Dedifferentiated amniotic fluid mesenchymal stem cell (primary cell): Measurements from ENCODE around the gene VPS37D.
"Not testable (repeated sequence)": the region's sequence is repeated elsewhere in the genome, so short reads cannot be mapped to it uniquely, and the experiment has no call there.

Experiments used
- DNase-seq: peaks from one replicate; pipeline ENCODE4 v3.0.0-alpha.2; 2016; ENCODE audit errors: extremely low spot score

The VPS37D gene

DNA sequence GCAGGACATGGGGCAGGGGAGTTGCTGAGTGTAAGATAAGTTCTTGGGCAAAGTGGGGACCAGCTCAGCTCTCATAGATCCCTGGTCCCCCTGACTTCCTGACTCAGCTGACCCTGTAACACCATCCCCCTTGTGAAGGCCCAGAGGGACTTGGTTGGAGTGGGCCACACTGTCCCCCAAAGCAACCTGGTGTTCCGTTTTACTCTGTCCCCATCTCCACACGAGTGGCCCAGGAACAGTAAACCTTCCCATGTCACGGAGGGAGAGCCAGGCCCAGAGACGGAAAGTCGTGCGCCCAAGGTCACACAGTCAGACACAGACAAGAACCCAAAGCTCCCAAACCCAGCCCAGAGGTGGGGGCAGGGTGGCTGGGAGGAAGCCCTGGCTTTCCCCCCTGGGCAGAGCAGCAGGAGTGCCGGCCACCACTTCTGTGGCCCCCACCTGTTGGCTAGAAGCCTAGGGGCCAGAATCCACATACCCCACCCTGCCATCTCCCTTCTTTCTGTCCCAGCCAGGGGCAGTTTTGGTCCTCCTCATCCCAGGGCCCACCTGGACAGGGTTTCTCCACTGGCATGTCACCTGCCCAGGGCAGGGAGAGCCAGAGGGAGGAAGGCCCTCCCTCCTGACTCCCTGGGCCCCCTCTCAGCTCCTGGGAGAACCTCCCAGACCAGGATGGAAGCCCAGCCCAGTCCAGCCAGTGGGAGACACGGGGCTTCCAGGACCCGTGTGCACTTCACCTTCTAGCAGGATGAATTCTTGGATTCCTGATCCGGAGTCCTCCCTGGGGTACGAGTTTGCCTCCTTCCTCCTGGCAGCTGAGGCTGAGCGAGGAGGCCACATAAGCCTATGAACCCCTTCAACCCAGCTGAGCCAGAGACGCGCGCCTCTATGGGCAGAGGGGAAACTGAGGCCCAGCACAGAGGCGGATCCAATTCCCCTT lies 20.6 kb upstream of the VPS37D start:
- no peak for DNase-seq

GRCh38 chr7:73647725-73648592 lies 19.7 kb upstream of the VPS37D start:
- no peak for DNase-seq

DNA sequence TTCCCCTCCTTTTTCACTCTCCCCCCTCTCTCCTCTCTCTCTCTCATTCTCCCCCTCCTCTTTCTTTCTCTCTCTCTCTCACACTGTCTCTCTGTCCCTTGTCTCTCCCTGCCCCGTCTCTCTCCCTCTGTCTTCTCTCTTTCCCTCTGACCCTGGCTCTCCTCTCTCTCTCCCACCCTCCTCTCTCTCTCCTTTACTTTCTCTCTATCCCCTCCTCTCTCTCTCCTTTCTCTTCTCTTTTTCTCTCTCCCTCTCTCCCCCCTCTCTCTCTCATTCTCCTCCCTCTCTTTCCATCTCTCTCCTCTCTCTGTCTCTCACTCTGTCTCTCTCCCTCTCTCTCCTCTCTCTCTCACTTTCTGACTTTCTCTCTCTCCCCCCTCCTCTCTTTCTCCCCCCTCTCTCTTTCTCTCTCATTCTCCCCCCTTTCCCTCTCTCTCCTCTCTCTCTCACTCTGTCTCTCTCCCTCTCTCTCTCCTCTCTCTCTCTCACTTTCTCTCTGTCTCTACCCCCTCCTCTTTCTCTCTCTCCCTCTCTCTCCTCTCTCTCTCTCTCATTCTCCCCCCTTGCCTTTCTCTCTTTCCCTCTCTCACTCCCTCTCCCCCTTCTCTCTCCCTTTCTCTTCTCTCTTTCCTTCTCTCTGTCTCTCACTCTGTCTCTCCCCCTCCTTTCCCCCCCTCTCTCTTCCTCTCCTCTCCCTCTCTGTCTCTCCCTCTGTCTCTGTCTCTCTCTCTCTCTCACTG lies 18.9 kb upstream of the VPS37D start:
- DNase-seq, result no peak

- DNase-seq, result no peak
Observed at GRCh38 chr7:73649576-73649975, 18.1 kb upstream of the VPS37D start.

DNA sequence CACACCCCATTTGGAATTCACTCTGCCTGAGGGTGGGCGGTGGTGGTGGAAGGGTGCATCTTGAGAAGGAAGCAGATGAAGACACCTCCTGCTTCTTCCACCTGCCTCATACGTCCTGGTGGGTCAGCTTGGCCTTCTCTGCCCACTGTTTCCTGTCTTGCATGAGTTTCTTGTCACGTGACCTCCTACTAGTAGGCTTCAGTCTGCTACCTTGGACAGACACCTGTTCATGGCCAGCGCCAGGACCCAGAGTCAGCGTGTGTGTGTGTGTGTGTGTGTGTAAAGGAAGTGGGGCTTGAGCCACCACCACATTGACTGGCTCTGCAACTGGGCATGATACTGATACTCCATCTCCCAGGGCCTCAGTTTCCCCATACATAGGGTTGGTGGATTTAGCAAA lies 17.1 kb upstream of the VPS37D start:
- no peak for DNase-seq

- DNase-seq, result no peak
Observed at GRCh38 chr7:73652541-73652949, 15.1 kb upstream of the VPS37D start.

DNA sequence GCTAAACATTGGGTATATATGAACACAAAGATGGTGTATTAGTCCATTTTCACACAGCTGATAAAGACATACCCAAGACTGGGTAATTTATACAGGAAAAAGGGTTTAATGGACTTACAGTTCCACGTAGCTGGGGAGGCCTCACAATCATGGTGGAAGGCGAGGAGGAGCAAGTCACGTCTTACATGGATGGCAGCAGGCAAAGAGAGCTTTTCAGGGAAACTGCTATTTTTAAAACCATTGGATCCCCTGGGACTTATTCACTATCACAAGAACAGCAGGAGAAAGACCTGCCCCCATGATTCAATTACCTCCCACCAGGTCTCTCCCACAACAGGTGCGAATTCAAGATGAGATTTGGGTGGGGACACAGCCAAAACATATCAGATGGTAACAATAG lies 12.3 kb upstream of the VPS37D start:
- not testable (repeated sequence) for DNase-seq

DNA sequence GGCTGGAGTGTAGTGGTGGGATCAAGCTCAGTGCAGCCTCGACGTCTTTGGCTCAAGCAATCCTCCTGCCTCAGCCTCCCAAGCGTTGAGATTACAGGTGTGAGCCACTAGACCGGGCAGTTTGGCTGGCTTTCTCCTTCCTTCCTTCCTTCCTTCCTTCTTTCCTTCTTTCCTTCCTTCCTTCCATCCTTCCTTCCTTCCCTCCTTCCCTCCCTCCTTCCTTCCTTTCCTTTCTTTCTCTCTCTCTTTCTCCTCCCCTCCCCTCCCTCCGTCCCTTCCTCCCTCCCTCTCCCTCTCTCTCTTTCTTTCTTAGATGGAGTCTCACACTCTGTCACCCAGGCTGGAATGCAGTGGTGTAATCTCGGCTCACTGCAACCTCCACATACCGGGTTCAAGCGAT lies 7.6 kb upstream of the VPS37D start:
- no peak for DNase-seq

GRCh38 chr7:73660594-73660993 lies 7.0 kb upstream of the VPS37D start:
- DNase-seq, result not testable (repeated sequence)

DNA sequence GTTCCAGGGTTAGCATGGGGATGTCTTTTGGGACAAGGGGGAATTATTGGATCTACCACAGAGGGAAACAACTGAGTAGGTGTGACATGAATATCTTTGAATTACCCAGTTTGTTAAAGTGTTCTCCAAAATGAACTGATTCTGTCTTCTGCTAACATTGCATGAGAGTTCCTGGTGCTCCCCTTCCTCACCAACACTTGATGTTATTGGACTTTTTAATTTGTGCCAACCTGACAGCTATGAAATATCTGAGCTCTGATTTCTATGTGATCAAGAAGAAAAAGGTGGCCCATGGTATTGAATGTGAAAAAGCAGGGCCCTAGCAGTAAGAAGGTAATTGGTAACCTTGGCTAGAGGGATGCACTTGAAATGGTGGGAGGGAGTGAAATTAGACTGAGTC lies 4.6 kb upstream of the VPS37D start:
- no peak for DNase-seq

GRCh38 chr7:73668103-73668885 lies 663 bp downstream of the VPS37D start:
- no peak for DNase-seq

- no peak for DNase-seq
Observed at GRCh38 chr7:73668886-73669230, 1.2 kb downstream of the VPS37D start.

DNA sequence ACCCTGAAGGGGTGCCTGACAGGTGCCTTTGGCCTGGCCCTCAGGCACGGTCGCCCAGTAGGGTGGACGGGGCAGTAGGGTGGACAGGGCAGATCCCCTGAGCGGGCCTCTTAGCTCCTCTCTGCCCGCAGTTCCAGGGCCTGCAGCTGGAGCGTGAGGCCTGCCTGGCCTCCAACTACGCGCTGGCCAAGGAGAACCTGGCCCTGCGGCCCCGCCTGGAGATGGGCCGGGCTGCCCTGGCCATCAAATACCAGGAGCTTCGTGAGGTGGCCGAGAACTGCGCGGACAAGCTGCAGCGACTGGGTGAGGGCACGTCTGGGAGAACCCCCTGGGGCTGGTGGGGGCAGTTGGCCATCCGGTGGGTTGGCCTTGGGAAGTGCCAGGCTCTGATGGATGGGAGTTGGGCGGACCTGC lies 1.7 kb downstream of the VPS37D start:
- no peak for DNase-seq

GRCh38 chr7:73669858-73670385 lies 2.3 kb downstream of the VPS37D start:
- no peak for DNase-seq

GRCh38 chr7:73671322-73671661 lies 3.7 kb downstream of the VPS37D start:
- DNase-seq, result no peak

DNA sequence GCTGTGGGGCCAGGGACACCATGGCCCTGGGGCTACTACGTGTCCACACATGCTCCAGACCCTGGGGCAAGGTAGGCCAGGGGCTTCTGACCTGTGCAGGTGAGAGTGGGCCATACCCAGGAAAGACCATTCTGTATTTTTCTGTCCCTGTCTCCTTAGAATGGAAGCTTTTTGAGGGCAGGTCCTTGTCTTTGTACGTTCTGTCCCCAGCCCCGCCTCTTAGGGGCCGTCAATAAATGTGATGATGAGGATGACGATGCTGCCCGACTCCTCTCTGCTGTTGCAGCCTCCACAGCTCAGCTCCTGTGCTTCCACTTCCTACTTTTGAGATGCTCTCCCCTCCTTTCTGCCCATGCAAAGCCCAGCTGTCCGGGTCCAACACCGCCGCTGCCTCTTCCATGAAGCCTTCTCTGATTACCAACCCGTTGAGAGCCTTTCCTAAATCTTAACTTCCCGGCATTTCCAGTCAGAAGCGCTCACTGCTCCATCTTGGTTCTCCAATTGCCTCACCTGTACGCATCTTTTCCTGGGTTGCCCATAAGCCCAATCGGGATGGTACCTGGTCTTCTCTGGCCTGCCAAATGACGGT lies 4.3 kb downstream of the VPS37D start:
- DNase-seq, result no peak

GRCh38 chr7:73674468-73675124 lies 7.0 kb downstream of the VPS37D start:
- DNase-seq, result no peak

DNA sequence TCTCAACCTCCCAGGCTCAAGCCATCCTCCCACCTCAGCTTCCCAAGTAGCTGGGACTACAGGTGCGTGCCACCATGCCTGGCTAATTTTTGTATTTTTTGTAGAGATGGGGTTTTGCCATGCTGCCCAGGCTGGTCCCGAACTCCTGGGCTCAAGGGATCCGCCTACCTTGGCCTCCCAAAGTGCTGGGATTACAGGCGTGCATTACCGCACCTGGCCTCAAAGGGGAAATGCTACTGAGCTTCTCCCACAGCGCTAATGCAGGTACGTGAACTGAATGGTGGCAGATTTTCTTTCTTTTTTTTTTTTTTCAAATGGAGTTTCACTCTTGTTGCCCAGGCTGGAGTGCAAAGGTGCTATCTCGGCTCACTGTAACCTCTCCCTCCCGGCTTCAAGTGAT lies 8.4 kb downstream of the VPS37D start:
- DNase-seq, result not testable (repeated sequence)

GRCh38 chr7:73678862-73679261 lies 11.2 kb downstream of the VPS37D start:
- no peak for DNase-seq

- DNase-seq, result no peak
Observed at GRCh38 chr7:73679709-73680108, 12.1 kb downstream of the VPS37D start.
